Measurements from ENCODE around the gene COL26A1. TPM values are rescaled to one million over a fixed set of nuclear protein-coding genes. Genes with fewer than 3 reads are reported as not detected.

COL26A1 gene
- total RNA-seq, 2 donors from 2014 or later = 3.8 to 10.3 TPM

GRCh38 chr7:101386177-101386557 lies 23.5 kb downstream of the COL26A1 start:
- Histone ChIP-seq H3K36me3 (no peaks in the 10 kb centered on the region), H3K9me3 (no peaks in the 10 kb centered on the region), H3K27ac (no peak overlapping the region), H3K4me1 (replicated peaks) (no peaks in the 10 kb centered on the region), H3K4me3 (no peak overlapping the region), H3K27me3 (replicated peaks; ENCODE audit: insufficient read depth) (no peaks in the 10 kb centered on the region)
- TF ChIP-seq POLR2AphosphoS5 (IDR thresholded peaks at IDR 0.05) = no peak
- no peak for TF ChIP-seq CTCF (IDR thresholded peaks at IDR 0.05)
- no peak for TF ChIP-seq POLR2A (IDR thresholded peaks at IDR 0.05)
- intact Hi-C loops (cut with DNase I) = no loop called here
- DNase-seq (ENCODE audit: low spot score) = no peak
- WGBS = 81% methylated on average over 8 of the region's 8 CpGs

- Histone ChIP-seq H3K9me3 (no peaks in the 10 kb centered on the region), H3K36me3 (no peaks in the 10 kb centered on the region), H3K4me3 (peak overlapping the region in 1 of 2 donors; percentile 11), H3K27me3 (replicated peaks; ENCODE audit: insufficient read depth) (no peaks in the 10 kb centered on the region), H3K4me1 (replicated peaks) (no peaks in the 10 kb centered on the region), H3K27ac (no peak overlapping the region)
- TF ChIP-seq POLR2A (IDR thresholded peaks at IDR 0.05) (no peak), CTCF (IDR thresholded peaks at IDR 0.05) (no peak), POLR2AphosphoS5 (IDR thresholded peaks at IDR 0.05) (no peak)
- intact Hi-C loops (cut with DNase I) = no loop called here
- DNase-seq (ENCODE audit: low spot score) = peak; percentile 14
- whole genome bisulfite sequencing = 29% methylated on average over 21 of the region's 21 CpGs
Measured at GRCh38 chr7:101386558-101387231, 24.0 kb downstream of the COL26A1 start.

GRCh38 chr7:101390901-101391301 lies 28.2 kb downstream of the COL26A1 start:
- Histone ChIP-seq H3K36me3 (no peaks in the 10 kb centered on the region), H3K4me1 (replicated peaks) (no peaks in the 10 kb centered on the region), H3K27me3 (replicated peaks; ENCODE audit: insufficient read depth) (no peaks in the 10 kb centered on the region), H3K9me3 (no peaks in the 10 kb centered on the region), H3K27ac (no peak overlapping the region), H3K4me3 (no peak overlapping the region)
- intact Hi-C loops (cut with DNase I) = no loop called here
- TF ChIP-seq CTCF (IDR thresholded peaks at IDR 0.05) = no peak
- no peak for TF ChIP-seq POLR2AphosphoS5 (IDR thresholded peaks at IDR 0.05)
- no peak for TF ChIP-seq POLR2A (IDR thresholded peaks at IDR 0.05)
- DNase-seq (ENCODE audit: low spot score) = no peak
- 64% methylated on average over 7 of the region's 7 CpGs for WGBS

GRCh38 chr7:101391991-101392390 lies 29.3 kb downstream of the COL26A1 start:
- Histone ChIP-seq H3K9me3 (no peaks in the 10 kb centered on the region), H3K27ac (no peak overlapping the region), H3K4me1 (replicated peaks) (no peaks in the 10 kb centered on the region), H3K4me3 (no peak overlapping the region), H3K36me3 (no peaks in the 10 kb centered on the region), H3K27me3 (replicated peaks; ENCODE audit: insufficient read depth) (no peaks in the 10 kb centered on the region)
- DNase-seq (ENCODE audit: low spot score) = no peak
- intact Hi-C loops (cut with DNase I) = no loop called here
- no peak for TF ChIP-seq POLR2A (IDR thresholded peaks at IDR 0.05)
- no peak for TF ChIP-seq POLR2AphosphoS5 (IDR thresholded peaks at IDR 0.05)
- no peak for TF ChIP-seq CTCF (IDR thresholded peaks at IDR 0.05)
- WGBS = 90% methylated on average over 6 of the region's 6 CpGs

- intact Hi-C loops (cut with DNase I) = no loop called here
- Histone ChIP-seq H3K27ac (no peak overlapping the region), H3K4me1 (replicated peaks) (no peaks in the 10 kb centered on the region), H3K9me3 (no peaks in the 10 kb centered on the region), H3K36me3 (no peaks in the 10 kb centered on the region), H3K4me3 (no peak overlapping the region), H3K27me3 (replicated peaks; ENCODE audit: insufficient read depth) (no peaks in the 10 kb centered on the region)
- TF ChIP-seq POLR2AphosphoS5 (IDR thresholded peaks at IDR 0.05) = no peak
- no peak for TF ChIP-seq POLR2A (IDR thresholded peaks at IDR 0.05)
- no peak for TF ChIP-seq CTCF (IDR thresholded peaks at IDR 0.05)
- 93% methylated on average over 3 of the region's 3 CpGs for whole genome bisulfite sequencing
- DNase-seq (ENCODE audit: low spot score) = no peak
Measured at GRCh38 chr7:101393865-101394264, 31.2 kb downstream of the COL26A1 start.
